HG02571 (cell line): ENCODE data around the gene MAGI2.

Source experiments
- ATAC-seq: cut with Tn5 transposase; IDR thresholded peaks from one replicate; pipeline ENCODE4 v1.9.1; 2021; ENCODE audit warnings: mild to moderate bottlenecking, moderate library complexity; ENCODE audit not compliant: unreplicated experiment

Gene MAGI2

GRCh38 chr7:78130446-78131215 lies 1322.8 kb downstream of the MAGI2 start:
- ATAC-seq: no peak

GRCh38 chr7:78129865-78130264 lies 1323.6 kb downstream of the MAGI2 start:
- no peak for ATAC-seq

GRCh38 chr7:78127009-78127408 lies 1326.5 kb downstream of the MAGI2 start:
- ATAC-seq: no peak

- ATAC-seq: no peak
Measured at GRCh38 chr7:78125884-78126283, 1327.6 kb downstream of the MAGI2 start.

GRCh38 chr7:78124216-78124615 lies 1329.3 kb downstream of the MAGI2 start:
- no peak for ATAC-seq

GRCh38 chr7:78121888-78122287 lies 1331.6 kb downstream of the MAGI2 start:
- ATAC-seq: no peak

GRCh38 chr7:78118470-78118869 lies 1335.0 kb downstream of the MAGI2 start:
- ATAC-seq: no peak

- ATAC-seq: no peak
Measured at GRCh38 chr7:78115876-78116275, 1337.6 kb downstream of the MAGI2 start.

- ATAC-seq: no peak
Measured at GRCh38 chr7:78114993-78115392, 1338.5 kb downstream of the MAGI2 start.

- ATAC-seq: no peak
Measured at GRCh38 chr7:78112488-78112887, 1341.0 kb downstream of the MAGI2 start.

- no peak for ATAC-seq
Measured at GRCh38 chr7:78111386-78111785, 1342.1 kb downstream of the MAGI2 start.

GRCh38 chr7:78103475-78103874 lies 1350.0 kb downstream of the MAGI2 start:
- no peak for ATAC-seq

GRCh38 chr7:78101076-78101475 lies 1352.4 kb downstream of the MAGI2 start:
- no peak for ATAC-seq

- ATAC-seq: no peak
Measured at GRCh38 chr7:78099715-78100394, 1353.6 kb downstream of the MAGI2 start.

GRCh38 chr7:78095549-78095948 lies 1357.9 kb downstream of the MAGI2 start:
- ATAC-seq: no peak

GRCh38 chr7:78092331-78092730 lies 1361.1 kb downstream of the MAGI2 start:
- ATAC-seq: no peak

GRCh38 chr7:78090616-78091015 lies 1362.9 kb downstream of the MAGI2 start:
- no peak for ATAC-seq

- ATAC-seq: no peak
Measured at GRCh38 chr7:78083476-78084120, 1369.9 kb downstream of the MAGI2 start.

- no peak for ATAC-seq
Measured at GRCh38 chr7:78082556-78082955, 1370.9 kb downstream of the MAGI2 start.

- ATAC-seq: no peak
Measured at GRCh38 chr7:78081888-78082287, 1371.6 kb downstream of the MAGI2 start.

GRCh38 chr7:78081344-78081743 lies 1372.1 kb downstream of the MAGI2 start:
- no peak for ATAC-seq

- no peak for ATAC-seq
Measured at GRCh38 chr7:78080811-78081210, 1372.7 kb downstream of the MAGI2 start.
